ENCODE measurements around the gene MB. TPM values are rescaled to one million over a fixed set of nuclear protein-coding genes. Genes with fewer than 3 reads are reported as not detected.
A peak's percentile ranks its signal among the peaks of the same experiment; 100 is the strongest.

The MB gene
- total RNA-seq, 1 experiment from 2014 or later = 1.5 TPM

GRCh38 chr22:35568751-35569739 is 48.1 kb downstream of the MB start:
- Histone ChIP-seq H3K27ac (ENCODE audit: low read depth, low read length) (peak overlapping the region; percentile 18; the same call in 1 of the 2 replicates), H3K9ac (ENCODE audit: low read length) (no peak overlapping the region), H4K20me1 (ENCODE audit: insufficient read depth) (no peaks in the 10 kb centered on the region), H3K4me1 (ENCODE audit: control insufficient read depth in 1 of 2, insufficient read depth in 2 of 2, low read length in 2 of 2) (peaks cover 11 to 17% of the 10 kb centered on the region in 2 experiments), H3K79me2 (ENCODE audit: insufficient read depth, low read length) (no peaks in the 10 kb centered on the region), H3K4me2 (ENCODE audit: low read length) (peak overlapping the region; percentile 27), H3K9me3 (ENCODE audit: control insufficient read depth in 1 of 2, insufficient read depth in 1 of 2, low read depth in 1 of 2, low read length in 2 of 2) (no peaks in the 10 kb centered on the region), H3K36me3 (ENCODE audit: control insufficient read depth in 1 of 2, insufficient read depth in 2 of 2, low read length in 2 of 2) (no peaks in the 10 kb centered on the region), H3K9me2 (ENCODE audit: insufficient read depth) (no peaks in the 10 kb centered on the region), H3K27me3 (ENCODE audit: insufficient read depth, low read length) (no peaks in the 10 kb centered on the region), H3K4me3 (replicated peaks in 1 of 2; ENCODE audit: low read depth in 1 of 2, low read length in 2 of 2) (no peak overlapping the region), H2AFZ (ENCODE audit: low read depth, low read length, poor library complexity, severe bottlenecking) (no peak overlapping the region)
- intact Hi-C loops (cut with micrococcal nuclease) = no loop called here
- BruUV-seq (replicated peaks) = no TSS peak
- TF ChIP-seq ZFX (IDR thresholded peaks at IDR 0.05) (no peak), ELF1 (IDR thresholded peaks at IDR 0.05; ENCODE audit: borderline replicate concordance, low read depth) (no peak), ATF3 (IDR thresholded peaks at IDR 0.05) (no peak), TCF7L2 (IDR thresholded peaks at IDR 0.05; ENCODE audit: borderline replicate concordance, extremely low read depth, insufficient read depth, insufficient read length) (no peak), EGR1 (IDR thresholded peaks at IDR 0.05; ENCODE audit: low read depth) (no peak), JUND (IDR thresholded peaks at IDR 0.05) (no peak), YY1 (IDR thresholded peaks at IDR 0.05; ENCODE audit: extremely low read depth, insufficient replicate concordance, low read depth, low read length) (no peak), POLR2AphosphoS5 (IDR thresholded peaks at IDR 0.05; ENCODE audit: low read depth, low read length) (no peak), REST (IDR thresholded peaks at IDR 0.05; ENCODE audit: low read depth) (no peak), EZH2 (IDR thresholded peaks at IDR 0.05) (no peak), EZH2phosphoT487 (IDR thresholded peaks at IDR 0.05; ENCODE audit: borderline replicate concordance) (no peak), SIN3A (IDR thresholded peaks at IDR 0.05; ENCODE audit: low read depth) (no peak), MAX (IDR thresholded peaks at IDR 0.05) (no peak), CEBPB (IDR thresholded peaks at IDR 0.05; ENCODE audit: low read depth) (no peak)
- ATAC-seq (peak; percentile 36), DNase-seq (ENCODE audit: low read depth, low spot score) (no peak)
- ChIA-PET CTCF (no interaction called here), RAD21 (ENCODE audit: low non-redundant PET in 1 of 2, low total read pairs in 2 of 2, uncharacterized antibody in 2 of 2, unreplicated experiment in 2 of 2) (no interaction called here), POLR2A (no interaction called here)
